Retinal pigment epithelial cell (primary cell): ENCODE measurements around the gene NARS2.

ENCODE experiments used
- DNase-seq: peaks from one replicate; pipeline ENCODE4 v3.0.0-alpha.2; 2010; ENCODE audit warnings: low read depth
- H3K4me3 ChIP-seq: 2 replicates; pipeline ENCODE4 v1.5.1; 2011; ENCODE audit warnings: mild to moderate bottlenecking, low read length, control low read depth, moderate library complexity
- TF ChIP-seq, protein P1 (sequence below): conservative IDR thresholded peaks from 2 replicates; pipeline ENCODE4 v1.5.1; 2011; ENCODE audit warnings: low read depth, low read length, control low read depth, inconsistent platforms

NARS2 gene

DNA sequence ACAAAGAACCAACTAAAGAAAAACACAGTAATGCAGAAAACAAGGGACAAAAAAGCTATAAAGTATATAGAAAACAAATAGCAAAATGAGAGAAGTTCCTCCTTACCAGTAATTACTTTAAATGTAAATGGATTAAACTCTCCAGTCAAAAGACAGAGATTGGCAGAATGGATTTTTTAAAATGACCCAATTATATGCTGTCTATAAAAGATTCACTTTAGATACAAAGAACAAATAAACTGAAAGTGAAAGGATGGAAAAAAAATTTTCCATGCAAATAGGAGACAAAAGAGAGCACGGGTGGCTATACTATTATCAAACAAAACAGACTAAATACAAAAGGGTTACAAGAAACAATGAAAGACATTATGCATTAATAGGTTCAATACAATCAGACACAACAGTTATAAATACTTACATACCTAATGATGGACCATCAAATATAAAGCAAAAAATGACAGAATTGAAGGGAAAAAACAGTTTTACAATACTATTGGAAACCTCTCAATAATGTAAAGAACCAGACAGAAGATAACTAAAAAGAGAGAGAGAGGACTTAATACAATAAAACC, 64.6 kb downstream of the NARS2 start:
- TF ChIP-seq, protein P1, sequence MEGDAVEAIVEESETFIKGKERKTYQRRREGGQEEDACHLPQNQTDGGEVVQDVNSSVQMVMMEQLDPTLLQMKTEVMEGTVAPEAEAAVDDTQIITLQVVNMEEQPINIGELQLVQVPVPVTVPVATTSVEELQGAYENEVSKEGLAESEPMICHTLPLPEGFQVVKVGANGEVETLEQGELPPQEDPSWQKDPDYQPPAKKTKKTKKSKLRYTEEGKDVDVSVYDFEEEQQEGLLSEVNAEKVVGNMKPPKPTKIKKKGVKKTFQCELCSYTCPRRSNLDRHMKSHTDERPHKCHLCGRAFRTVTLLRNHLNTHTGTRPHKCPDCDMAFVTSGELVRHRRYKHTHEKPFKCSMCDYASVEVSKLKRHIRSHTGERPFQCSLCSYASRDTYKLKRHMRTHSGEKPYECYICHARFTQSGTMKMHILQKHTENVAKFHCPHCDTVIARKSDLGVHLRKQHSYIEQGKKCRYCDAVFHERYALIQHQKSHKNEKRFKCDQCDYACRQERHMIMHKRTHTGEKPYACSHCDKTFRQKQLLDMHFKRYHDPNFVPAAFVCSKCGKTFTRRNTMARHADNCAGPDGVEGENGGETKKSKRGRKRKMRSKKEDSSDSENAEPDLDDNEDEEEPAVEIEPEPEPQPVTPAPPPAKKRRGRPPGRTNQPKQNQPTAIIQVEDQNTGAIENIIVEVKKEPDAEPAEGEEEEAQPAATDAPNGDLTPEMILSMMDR, result no peak

GRCh38 chr11:78504708-78505107, 70.0 kb downstream of the NARS2 start:
- H3K4me3 ChIP-seq, result no peak overlapping the region
- no peak for DNase-seq
- TF ChIP-seq, protein P1, result no peak

More for the DNA sequence above, 64.6 kb downstream of the NARS2 start:
- H3K4me3 ChIP-seq, result no peak overlapping the region
- DNase-seq, result no peak

DNA sequence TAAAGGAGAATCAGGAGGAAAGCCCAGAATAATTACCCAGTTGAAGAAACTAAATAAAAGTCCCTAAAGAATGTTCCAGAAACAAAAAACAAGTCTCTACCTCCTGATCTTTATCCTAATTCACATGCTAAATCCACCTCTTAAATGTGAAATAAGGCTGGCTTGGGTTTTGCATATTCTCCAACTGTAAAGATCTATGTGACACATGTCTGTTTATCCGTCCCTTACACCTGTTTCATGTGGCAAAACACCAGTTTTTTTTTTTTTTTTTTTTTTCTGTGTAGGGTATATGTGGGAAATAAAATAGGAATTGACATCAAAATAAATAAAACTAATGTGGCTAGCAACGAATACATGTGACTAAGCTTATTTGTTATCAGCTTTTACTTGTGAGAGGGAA, 70.5 kb downstream of the NARS2 start:
- TF ChIP-seq, protein P1, result no peak
- DNase-seq, result no peak
- H3K4me3 ChIP-seq, result no peak overlapping the region

DNA sequence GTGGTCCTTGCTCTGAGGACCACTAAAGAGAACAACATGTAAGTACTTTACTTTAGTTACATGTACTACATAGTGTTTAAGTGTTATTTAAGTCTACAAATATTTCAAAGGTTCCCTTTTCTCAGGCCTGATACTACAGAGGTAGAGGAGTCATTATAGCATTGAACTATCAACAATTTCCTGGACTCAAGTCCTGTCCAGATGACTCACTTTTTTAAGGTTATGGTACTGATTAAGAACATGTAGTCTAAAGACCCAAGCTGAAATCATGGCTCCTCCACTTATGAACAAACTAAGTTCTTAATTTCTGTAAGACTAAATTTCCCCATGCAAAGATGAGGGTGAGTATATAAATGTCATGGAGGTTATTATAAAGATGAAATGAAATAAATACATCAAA, 74.7 kb downstream of the NARS2 start:
- DNase-seq, result no peak
- no peak overlapping the region for H3K4me3 ChIP-seq
- TF ChIP-seq, protein P1, result no peak

GRCh38 chr11:78497293-78497692, 77.4 kb downstream of the NARS2 start:
- TF ChIP-seq, protein P1, result no peak
- no peak overlapping the region for H3K4me3 ChIP-seq
- no peak for DNase-seq

GRCh38 chr11:78493413-78493975, 81.2 kb downstream of the NARS2 start:
- no peak for DNase-seq
- H3K4me3 ChIP-seq, result no peak overlapping the region
- TF ChIP-seq, protein P1, result no peak

- TF ChIP-seq, protein P1, result no peak
- no peak overlapping the region for H3K4me3 ChIP-seq
- no peak for DNase-seq
Observed at GRCh38 chr11:78492973-78493372, 81.7 kb downstream of the NARS2 start.
